B cell (primary cell): Measurements from ENCODE around the gene PXMP4. TPM values are rescaled to one million over a fixed set of nuclear protein-coding genes. Genes with fewer than 3 reads are reported as not detected.

ENCODE experiments used
- ATAC-seq: fragments of 200-7000 bp; cut with Tn5 transposase; one replicate; pipeline ENCODE4 v1.10.0; 2021; ENCODE audit warnings: low read depth, mild to moderate bottlenecking, moderate number of reproducible peaks, moderate library complexity
- CTCF ChIA-PET: fragments of 350-600 bp; sonication (Branson Sonifier 250); formaldehyde crosslinking; loops from one replicate; lab custom pipeline; 2021; ENCODE audit warnings: antibody characterized with exemption, inconsistent platforms; lab: Charles Lee
- POLR2A ChIA-PET: fragments of 350-600 bp; sonication (Branson Sonifier 250); formaldehyde crosslinking; loops from one replicate; lab custom pipeline; 2021; ENCODE audit warnings: antibody characterized with exemption; lab: Charles Lee
- DNase-seq: peaks from one replicate; pipeline ENCODE4 v3.0.0; 2013
- H2AFZ ChIP-seq: 2 replicates; pipeline ENCODE4 v1.6.1; 2012; ENCODE audit warnings: mild to moderate bottlenecking, low read depth, low read length; ENCODE audit not compliant: insufficient read depth, poor library complexity, severe bottlenecking
- H3K27ac ChIP-seq, 2 donors: 1 replicate in 1 of 2; 2 replicates in 1 of 2; pipeline ENCODE4 v1.5.1; 2012 to 2013; ENCODE audit warnings: low read length in 2 of 2, mild to moderate bottlenecking in 2 of 2, moderate library complexity in 1 of 2
- H3K27me3 ChIP-seq, 4 experiments: fragments of 200-600 bp in 1 of 4; sonication (generic) in 1 of 4; replicated peaks in 1 of 4; 1 replicate in 2 of 4; 2 replicates in 2 of 4; pipeline versions ENCODE4 v1.6.1 to v1.7.0; 2013 to 2016; ENCODE audit warnings: low read length in 3 of 4, mild to moderate bottlenecking in 2 of 4, mixed read lengths in 1 of 4, moderate library complexity in 1 of 4; ENCODE audit not compliant: insufficient read depth in 4 of 4, control insufficient read depth in 3 of 4; ENCODE audit errors: control extremely low read depth in 1 of 4
- H3K36me3 ChIP-seq, 2 experiments: replicated peaks in 1 of 2; 1 replicate in 1 of 2; 2 replicates in 1 of 2; pipeline versions ENCODE4 v1.6.1 to v1.7.1; 2013; ENCODE audit warnings: low read length in 1 of 2; ENCODE audit not compliant: insufficient read depth in 2 of 2, control insufficient read depth in 1 of 2; ENCODE audit errors: control extremely low read depth in 1 of 2, extremely low read depth in 1 of 2
- H3K4me1 ChIP-seq, 2 donors: fragments of 200-600 bp in 1 of 2; sonication (generic) in 1 of 2; 1 replicate in 1 of 2; 2 replicates in 1 of 2; pipeline versions ENCODE4 v1.5.1 to v1.6.1; 2013 to 2017; ENCODE audit warnings: low read length in 2 of 2; ENCODE audit not compliant: control insufficient read depth in 2 of 2, insufficient read depth in 2 of 2
- H3K4me2 ChIP-seq: replicated peaks from 2 replicates; pipeline ENCODE3; 2012; ENCODE audit warnings: mild to moderate bottlenecking, low read depth, low read length; ENCODE audit not compliant: poor library complexity, severe bottlenecking
- H3K4me3 ChIP-seq, 5 experiments: fragments of 200-600 bp in 1 of 5; sonication (generic) in 1 of 5; 1 replicate in 3 of 5; 2 replicates in 2 of 5; pipeline versions ENCODE4 v1.5.1 to v1.7.0; 2011 to 2016; ENCODE audit warnings: low read length in 4 of 5, mild to moderate bottlenecking in 4 of 5, low read depth in 2 of 5, control low read depth in 1 of 5, moderate library complexity in 1 of 5; ENCODE audit not compliant: insufficient read depth in 1 of 5; ENCODE audit errors: control extremely low read depth in 1 of 5, extremely low read depth in 1 of 5
- H3K79me2 ChIP-seq: fragments of 200-600 bp; sonication (generic); one replicate; pipeline ENCODE4 v1.6.0; 2016; ENCODE audit warnings: low read length; ENCODE audit not compliant: control insufficient read depth, insufficient read depth
- H3K9ac ChIP-seq: fragments of 200-600 bp; sonication (generic); 2 replicates; pipeline ENCODE4 v1.6.1; 2017; ENCODE audit warnings: mild to moderate bottlenecking, low read length, moderate library complexity
- H3K9me3 ChIP-seq, 3 donors: one replicate each; pipeline versions ENCODE4 v1.6.1 to v1.7.1; 2013; ENCODE audit warnings: low read length in 2 of 3; ENCODE audit not compliant: control insufficient read depth in 2 of 3, insufficient read depth in 1 of 3; ENCODE audit errors: control extremely low read depth in 1 of 3
- H4K20me1 ChIP-seq: 2 replicates; pipeline ENCODE4 v1.6.0; 2012; ENCODE audit warnings: mild to moderate bottlenecking, low read length; ENCODE audit not compliant: insufficient read depth, control insufficient read depth, poor library complexity, severe bottlenecking
- H3K27ac Mint-ChIP-seq: one replicate; pipeline ENCODE4 v1.8.0; 2021; ENCODE audit warnings: mixed read lengths
- H3K27me3 Mint-ChIP-seq: one replicate; pipeline ENCODE4 v1.8.0; 2021; ENCODE audit warnings: mixed read lengths
- H3K4me1 Mint-ChIP-seq: one replicate; pipeline ENCODE4 v1.8.0; 2021; ENCODE audit warnings: mixed read lengths
- H3K4me3 Mint-ChIP-seq: one replicate; pipeline ENCODE4 v1.8.0; 2021; ENCODE audit warnings: mixed read lengths
- H3K9me3 Mint-ChIP-seq: one replicate; pipeline ENCODE4 v1.8.0; 2022; ENCODE audit warnings: mixed read lengths; ENCODE audit not compliant: insufficient read depth
- EZH2 ChIP-seq: IDR thresholded peaks from 2 replicates; pipeline ENCODE4 v1.6.1; 2012; ENCODE audit warnings: borderline replicate concordance, low read depth, mild to moderate bottlenecking, moderate library complexity, low read length; ENCODE audit not compliant: insufficient read depth, poor library complexity, severe bottlenecking
- WGBS: methylation state at CpG from one replicate; pipeline ENCODE4 v1.1.5; 2013; ENCODE audit warnings: missing lambda C conversion rate; ENCODE audit not compliant: insufficient coverage; 5-methylcytosine and 5-hydroxymethylcytosine counted together
- intact Hi-C: fragments of 100-400 bp; cut with micrococcal nuclease; formaldehyde crosslinking; loops from one replicate; pipeline ENCODE4 v1.10.0; 2022
- polyA plus RNA-seq: library from polyadenylated mRNA; depleted of rRNA; stranded (reverse); fragments of >200 nt; gene quantifications from 2 replicates; pipeline ENCODE4 v1.2.3, GENCODE V29; 2012
- total RNA-seq, 2 donors: library from RNA; stranded (reverse); fragments of 120-200 nt in 1 of 2; gene quantifications; 1 replicate in 1 of 2; 2 replicates in 1 of 2; pipeline versions ENCODE4 v1.2.3 to v1.2.4, GENCODE V29; 2013 to 2022
- TF ChIP-seq, protein P1 (sequence below): fragments of 200-600 bp; IDR thresholded peaks from one replicate; pipeline ENCODE4 v1.8.0; 2022; ENCODE audit warnings: antibody characterized with exemption, mild to moderate bottlenecking

The PXMP4 gene
- total and polyA plus RNA-seq, 2 donors (not counting 1 experiment from before 2014, with no cell fraction given): 5.0 to 6.6 TPM

GRCh38 chr20:33688938-33689424, 31.1 kb downstream of the PXMP4 start:
- no peak for DNase-seq
- peaks cover 16 to 22% of the 10 kb centered on the region in 2 donors for H3K4me1 ChIP-seq
- WGBS: 100% methylated on average over 1 of the region's 3 CpGs
- no peaks in the 10 kb centered on the region for H3K27me3 ChIP-seq
- H2AFZ ChIP-seq: no peak overlapping the region
- H4K20me1 ChIP-seq: no peaks in the 10 kb centered on the region
- no peak for TF ChIP-seq EZH2
- TF ChIP-seq, protein P1, sequence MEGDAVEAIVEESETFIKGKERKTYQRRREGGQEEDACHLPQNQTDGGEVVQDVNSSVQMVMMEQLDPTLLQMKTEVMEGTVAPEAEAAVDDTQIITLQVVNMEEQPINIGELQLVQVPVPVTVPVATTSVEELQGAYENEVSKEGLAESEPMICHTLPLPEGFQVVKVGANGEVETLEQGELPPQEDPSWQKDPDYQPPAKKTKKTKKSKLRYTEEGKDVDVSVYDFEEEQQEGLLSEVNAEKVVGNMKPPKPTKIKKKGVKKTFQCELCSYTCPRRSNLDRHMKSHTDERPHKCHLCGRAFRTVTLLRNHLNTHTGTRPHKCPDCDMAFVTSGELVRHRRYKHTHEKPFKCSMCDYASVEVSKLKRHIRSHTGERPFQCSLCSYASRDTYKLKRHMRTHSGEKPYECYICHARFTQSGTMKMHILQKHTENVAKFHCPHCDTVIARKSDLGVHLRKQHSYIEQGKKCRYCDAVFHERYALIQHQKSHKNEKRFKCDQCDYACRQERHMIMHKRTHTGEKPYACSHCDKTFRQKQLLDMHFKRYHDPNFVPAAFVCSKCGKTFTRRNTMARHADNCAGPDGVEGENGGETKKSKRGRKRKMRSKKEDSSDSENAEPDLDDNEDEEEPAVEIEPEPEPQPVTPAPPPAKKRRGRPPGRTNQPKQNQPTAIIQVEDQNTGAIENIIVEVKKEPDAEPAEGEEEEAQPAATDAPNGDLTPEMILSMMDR: no peak
- H3K4me1 Mint-ChIP-seq: peaks cover 22% of the 10 kb centered on the region
- H3K4me3 Mint-ChIP-seq: no peak overlapping the region
- POLR2A ChIA-PET: no interaction called here
- H3K27ac Mint-ChIP-seq: no peak overlapping the region
- CTCF ChIA-PET: interaction anchor here (0.5 to 1.2 kb wide), 3 partner anchors 21 to 232 kb away, joined by 3 read pairs; no protein-coding TSS in a partner anchor
- no peaks in the 10 kb centered on the region for H3K9me3 Mint-ChIP-seq
- H3K9ac ChIP-seq: no peak overlapping the region
- no peaks in the 10 kb centered on the region for H3K27me3 Mint-ChIP-seq
- intact Hi-C loops: no loop called here
- H3K27ac ChIP-seq: no peak overlapping the region
- no peak for ATAC-seq
- H3K4me2 ChIP-seq: no peak overlapping the region
- H3K9me3 ChIP-seq: no peaks in the 10 kb centered on the region
- H3K79me2 ChIP-seq: no peaks in the 10 kb centered on the region
- no peak overlapping the region for H3K4me3 ChIP-seq
- H3K36me3 ChIP-seq: no peaks in the 10 kb centered on the region

DNA sequence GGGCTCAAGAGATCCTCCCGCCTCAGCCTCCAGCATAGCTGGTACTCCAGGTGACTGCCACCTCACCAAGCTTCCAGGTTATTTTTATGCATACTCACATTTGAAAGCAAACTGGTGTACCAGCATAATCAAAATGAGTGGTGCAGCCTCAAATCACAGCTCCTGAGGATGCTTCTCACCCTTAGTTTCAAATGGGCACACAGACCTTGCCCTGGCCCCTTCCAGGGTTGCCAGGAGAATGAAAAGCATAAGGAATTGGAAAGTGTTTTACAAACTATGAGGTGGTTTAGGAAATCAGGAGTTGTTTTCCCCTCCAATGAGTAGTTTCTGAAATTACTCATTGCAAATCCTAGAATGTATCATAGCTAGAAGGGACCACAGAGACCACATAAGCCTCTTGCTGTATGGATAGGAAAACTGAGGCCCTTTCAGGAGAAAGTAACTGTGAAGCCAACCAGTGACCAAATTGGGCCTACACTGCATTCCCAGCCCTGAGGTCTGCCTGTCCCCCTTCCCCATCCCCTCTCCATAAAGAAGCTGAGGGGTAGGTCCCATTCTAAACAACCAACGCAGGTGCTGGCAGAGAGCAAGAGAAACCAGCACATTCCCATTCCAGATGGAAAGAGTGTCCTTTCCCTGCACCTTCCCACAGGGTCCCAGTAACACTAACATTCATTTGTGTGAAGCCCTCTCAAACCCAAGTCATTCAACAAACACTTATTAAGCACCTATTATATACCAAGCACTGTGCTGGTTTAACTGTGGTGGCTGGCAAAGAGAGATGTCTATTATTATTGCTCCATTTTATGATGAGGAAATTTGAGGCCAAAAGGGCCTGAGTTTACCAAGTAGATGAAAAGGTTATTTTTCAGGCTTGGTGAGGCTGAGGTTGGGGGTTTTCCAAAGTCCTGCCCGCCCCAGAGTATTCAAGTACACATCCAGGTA, 31.8 kb downstream of the PXMP4 start:
- POLR2A ChIA-PET: no interaction called here
- Histone ChIP-seq H3K4me1 (peaks cover 16 to 22% of the 10 kb centered on the region in 2 donors), H3K4me2 (no peak overlapping the region), H3K9me3 (no peaks in the 10 kb centered on the region), H3K79me2 (no peaks in the 10 kb centered on the region), H3K27me3 (no peaks in the 10 kb centered on the region), H3K9ac (no peak overlapping the region), H3K36me3 (no peaks in the 10 kb centered on the region), H3K4me3 (no peak overlapping the region), H3K27ac (no peak overlapping the region), H2AFZ (no peak overlapping the region), H4K20me1 (no peaks in the 10 kb centered on the region)
- no peak for ATAC-seq
- CTCF ChIA-PET: interaction anchor here (0.8 to 1.8 kb wide), 3 partner anchors 20 to 231 kb away, joined by 3 to 5 read pairs (median 4); partner anchors contain the start of gene C20orf144
- TF ChIP-seq, protein P1: no peak
- TF ChIP-seq EZH2: no peak
- Mint-ChIP-seq H3K27ac (no peak overlapping the region), H3K27me3 (no peaks in the 10 kb centered on the region), H3K9me3 (no peaks in the 10 kb centered on the region), H3K4me1 (peaks cover 22% of the 10 kb centered on the region), H3K4me3 (no peak overlapping the region)
- intact Hi-C loops: no loop called here
- DNase-seq: no peak
- 100% methylated on average over 2 of the region's 3 CpGs for WGBS
